ENCODE results near the gene GPC3. TPM values are rescaled to one million over a fixed set of nuclear protein-coding genes. Genes with fewer than 3 reads are reported as not detected.
A peak's percentile ranks its signal among the peaks of the same experiment; 100 is the strongest.

The GPC3 gene
- total and polyA plus RNA-seq, 5 donors: 6.7 to 15.5 (median 7.5) TPM

DNA sequence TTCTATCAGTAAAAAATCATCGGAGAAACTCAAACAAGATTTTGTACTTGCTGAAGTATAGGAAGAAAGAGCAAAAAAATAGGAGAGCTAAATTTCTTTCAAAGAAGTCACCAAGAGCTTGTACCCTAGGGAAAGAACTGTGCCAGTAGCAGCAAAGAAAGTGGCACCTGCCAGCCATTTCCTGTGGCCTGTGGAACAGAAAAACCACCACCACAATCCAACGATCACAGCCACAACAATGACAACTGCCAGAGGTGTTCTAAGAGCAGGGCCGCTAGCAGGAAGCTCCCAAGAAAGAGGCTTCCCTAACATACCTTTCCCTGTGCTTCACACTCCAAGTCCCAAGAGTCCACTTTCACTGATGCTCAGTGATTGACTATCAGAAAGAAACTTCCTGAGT lies 304.0 kb downstream of the GPC3 start:
- intact Hi-C loops (cut with DNase I): no loop called here
- Histone ChIP-seq H3K4me3 (ENCODE audit: low read length) (no peak overlapping the region), H3K27ac (ENCODE audit: low read length) (no peak overlapping the region), H3K4me1 (ENCODE audit: control insufficient read depth, insufficient read depth, low read length) (no peaks in the 10 kb centered on the region), H3K27me3 (ENCODE audit: control insufficient read depth, insufficient read depth) (no peaks in the 10 kb centered on the region), H3K9me3 (ENCODE audit: control insufficient read depth, low read length) (no peaks in the 10 kb centered on the region)
- DNase-seq (no peak), ATAC-seq (no peak)
- 66% methylated on average over 3 of the region's 3 CpGs for WGBS

GRCh38 chrX:133677123-133678063 lies 308.0 kb downstream of the GPC3 start:
- ATAC-seq: no peak
- intact Hi-C loops (cut with DNase I): no loop called here

GRCh38 chrX:133676344-133677122 lies 308.9 kb downstream of the GPC3 start:
- no peak overlapping the region for H3K27ac ChIP-seq (ENCODE audit: low read length)
- H3K27me3 ChIP-seq (ENCODE audit: control insufficient read depth, insufficient read depth): no peaks in the 10 kb centered on the region
- intact Hi-C loops (cut with DNase I): no loop called here
- no peak overlapping the region for H3K4me3 ChIP-seq (ENCODE audit: low read length)
- DNase-seq: no peak
- no peaks in the 10 kb centered on the region for H3K4me1 ChIP-seq (ENCODE audit: control insufficient read depth, insufficient read depth, low read length)
- no peaks in the 10 kb centered on the region for H3K9me3 ChIP-seq (ENCODE audit: control insufficient read depth, low read length)
- 93% methylated on average over 1 of the region's 1 CpG for WGBS
- no peak for ATAC-seq

More at GRCh38 chrX:133677123-133678063, 308.0 kb downstream of the GPC3 start:
- H3K27ac ChIP-seq (ENCODE audit: low read length): no peak overlapping the region
- H3K4me1 ChIP-seq (ENCODE audit: control insufficient read depth, insufficient read depth, low read length): no peaks in the 10 kb centered on the region
- no peak overlapping the region for H3K4me3 ChIP-seq (ENCODE audit: low read length)
- no peaks in the 10 kb centered on the region for H3K27me3 ChIP-seq (ENCODE audit: control insufficient read depth, insufficient read depth)
- no peaks in the 10 kb centered on the region for H3K9me3 ChIP-seq (ENCODE audit: control insufficient read depth, low read length)
- WGBS: 87% methylated on average over 6 of the region's 6 CpGs
- no peak for DNase-seq

GRCh38 chrX:133674726-133675470 lies 310.5 kb downstream of the GPC3 start:
- no peaks in the 10 kb centered on the region for H3K4me1 ChIP-seq (ENCODE audit: control insufficient read depth, insufficient read depth, low read length)
- DNase-seq (no peak), ATAC-seq (no peak)
- no peaks in the 10 kb centered on the region for H3K9me3 ChIP-seq (ENCODE audit: control insufficient read depth, low read length)
- WGBS: 69% methylated on average over 6 of the region's 6 CpGs
- intact Hi-C loops (cut with DNase I): loop anchor here in 1 of 4 donors (5.0 kb wide), 1 partner anchor 338 kb away; no protein-coding TSS in a partner anchor
- no peak overlapping the region for H3K4me3 ChIP-seq (ENCODE audit: low read length)
- H3K27me3 ChIP-seq (ENCODE audit: control insufficient read depth, insufficient read depth): no peaks in the 10 kb centered on the region
- H3K27ac ChIP-seq (ENCODE audit: low read length): no peak overlapping the region

DNA sequence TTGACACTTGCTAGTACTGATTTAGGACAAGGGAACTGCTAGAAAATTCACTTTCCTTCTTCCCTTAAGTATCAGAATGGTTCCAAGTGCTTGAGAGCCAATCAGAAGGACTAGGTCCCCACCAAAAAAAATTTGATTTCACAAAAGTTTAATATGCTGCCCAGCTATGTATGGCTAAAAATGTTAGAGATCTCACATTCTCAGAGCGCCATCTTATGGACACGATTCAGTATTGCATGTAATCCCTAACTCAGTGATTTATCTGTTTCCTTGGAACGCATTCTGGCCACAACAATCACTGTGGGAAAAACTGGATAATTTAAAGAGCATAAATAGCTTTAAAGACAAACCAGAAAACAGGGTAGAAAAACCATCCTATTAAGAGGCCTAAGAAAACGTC lies 315.0 kb downstream of the GPC3 start:
- Histone ChIP-seq H3K27ac (ENCODE audit: low read length) (no peak overlapping the region), H3K9me3 (ENCODE audit: control insufficient read depth, low read length) (no peaks in the 10 kb centered on the region), H3K27me3 (ENCODE audit: control insufficient read depth, insufficient read depth) (no peaks in the 10 kb centered on the region), H3K4me3 (ENCODE audit: low read length) (no peak overlapping the region), H3K4me1 (ENCODE audit: control insufficient read depth, insufficient read depth, low read length) (no peaks in the 10 kb centered on the region)
- DNase-seq (no peak), ATAC-seq (peak in 1 of 2 donors; percentile 25)
- 0% methylated on average over 4 of the region's 4 CpGs for WGBS
- intact Hi-C loops (cut with DNase I): loop anchor here in 1 of 4 donors (5.0 kb wide), 1 partner anchor 333 kb away; no protein-coding TSS in a partner anchor

GRCh38 chrX:133669214-133669613 lies 316.2 kb downstream of the GPC3 start:
- DNase-seq (no peak), ATAC-seq (no peak)
- Histone ChIP-seq H3K9me3 (ENCODE audit: control insufficient read depth, low read length) (no peaks in the 10 kb centered on the region), H3K4me3 (ENCODE audit: low read length) (no peak overlapping the region), H3K4me1 (ENCODE audit: control insufficient read depth, insufficient read depth, low read length) (no peaks in the 10 kb centered on the region), H3K27ac (ENCODE audit: low read length) (no peak overlapping the region), H3K27me3 (ENCODE audit: control insufficient read depth, insufficient read depth) (no peaks in the 10 kb centered on the region)
- WGBS: 87% methylated on average over 5 of the region's 5 CpGs
- intact Hi-C loops (cut with DNase I): loop anchor here in 1 of 4 donors (5.0 kb wide), 1 partner anchor 332 kb away; no protein-coding TSS in a partner anchor

DNA sequence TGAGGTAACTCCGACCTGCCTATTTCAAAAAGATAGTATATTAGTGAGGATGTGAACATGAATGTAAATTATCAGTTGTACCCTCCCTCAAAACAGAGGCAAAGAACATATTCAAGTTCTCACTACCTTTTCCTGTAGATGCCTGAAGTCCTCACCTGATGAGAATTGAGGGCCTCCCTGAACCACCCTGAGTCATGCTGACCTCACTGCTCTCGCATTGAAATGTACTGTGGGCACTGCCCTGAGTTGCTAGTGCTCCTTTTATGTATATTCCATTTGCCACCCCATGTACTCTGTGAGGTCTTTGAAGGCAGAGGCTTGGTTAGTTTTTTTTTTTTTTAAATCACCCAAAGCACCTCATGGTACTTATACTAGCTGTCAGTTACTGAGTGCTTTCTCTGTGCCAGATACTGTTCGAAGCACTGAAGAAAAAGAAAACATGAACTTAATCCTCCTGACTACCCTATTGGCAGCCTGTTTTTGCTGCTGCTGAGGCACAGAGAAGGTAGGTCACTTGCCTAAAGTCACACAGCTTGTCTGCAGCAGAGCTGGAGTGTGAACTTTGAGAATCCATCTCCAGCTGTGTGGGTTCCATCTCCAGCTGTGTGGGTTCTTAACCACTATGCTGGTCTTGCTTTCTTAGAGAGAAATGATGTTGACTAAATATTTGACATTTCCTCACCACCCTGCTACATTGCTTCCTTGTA lies 317.0 kb downstream of the GPC3 start:
- Histone ChIP-seq H3K4me3 (ENCODE audit: low read length) (no peak overlapping the region), H3K4me1 (ENCODE audit: control insufficient read depth, insufficient read depth, low read length) (no peaks in the 10 kb centered on the region), H3K9me3 (ENCODE audit: control insufficient read depth, low read length) (no peaks in the 10 kb centered on the region), H3K27me3 (ENCODE audit: control insufficient read depth, insufficient read depth) (no peaks in the 10 kb centered on the region), H3K27ac (ENCODE audit: low read length) (no peak overlapping the region)
- ATAC-seq: no peak
- 80% methylated on average over 3 of the region's 3 CpGs for WGBS
- DNase-seq: no peak
- intact Hi-C loops (cut with DNase I): loop anchor here in 1 of 4 donors (5.0 kb wide), 1 partner anchor 331 kb away; no protein-coding TSS in a partner anchor

- intact Hi-C loops (cut with DNase I): loop anchor here in 1 of 4 donors (5.0 kb wide), 1 partner anchor 329 kb away; no protein-coding TSS in a partner anchor
- Histone ChIP-seq H3K4me1 (ENCODE audit: control insufficient read depth, insufficient read depth, low read length) (no peaks in the 10 kb centered on the region), H3K27me3 (ENCODE audit: control insufficient read depth, insufficient read depth) (no peaks in the 10 kb centered on the region), H3K9me3 (ENCODE audit: control insufficient read depth, low read length) (no peaks in the 10 kb centered on the region), H3K27ac (ENCODE audit: low read length) (no peak overlapping the region), H3K4me3 (ENCODE audit: low read length) (no peak overlapping the region)
- DNase-seq: no peak
- ATAC-seq: no peak
Observed at GRCh38 chrX:133666256-133666655, 319.1 kb downstream of the GPC3 start.

GRCh38 chrX:133661962-133662839 lies 323.2 kb downstream of the GPC3 start:
- H3K4me1 ChIP-seq (ENCODE audit: control insufficient read depth, insufficient read depth, low read length): no peaks in the 10 kb centered on the region
- H3K27ac ChIP-seq (ENCODE audit: low read length): no peak overlapping the region
- H3K4me3 ChIP-seq (ENCODE audit: low read length): no peak overlapping the region
- no peaks in the 10 kb centered on the region for H3K27me3 ChIP-seq (ENCODE audit: control insufficient read depth, insufficient read depth)
- no peaks in the 10 kb centered on the region for H3K9me3 ChIP-seq (ENCODE audit: control insufficient read depth, low read length)
- WGBS: 77% methylated on average over 3 of the region's 3 CpGs
- ATAC-seq (no peak), DNase-seq (no peak)
- intact Hi-C loops (cut with DNase I): no loop called here
